ENCODE measurements around the gene BPIFB2. TPM values are rescaled to one million over a fixed set of nuclear protein-coding genes. Genes with fewer than 3 reads are reported as not detected.
"Not testable (repeated sequence)": the region's sequence is repeated elsewhere in the genome, so short reads cannot be mapped to it uniquely, and the experiment has no call there.

The BPIFB2 gene
- total RNA-seq, 1 donor from 2014 or later, result 0.18 TPM

- no peak for ATAC-seq
- no peak for DNase-seq (ENCODE audit: low spot score)
Measured at GRCh38 chr20:33031531-33031930, 24.0 kb downstream of the BPIFB2 start, which contains the start of gene BPIFB6. TSS of gene BPIFB6 (plus strand) at chr20:33031648. CDS start at chr20:33031648, 0 bp downstream.

- no peak for ATAC-seq
- no peak for DNase-seq (ENCODE audit: low spot score)
Measured at GRCh38 chr20:33032555-33032954, 25.1 kb downstream of the BPIFB2 start.

GRCh38 chr20:33033381-33033780 lies 25.9 kb downstream of the BPIFB2 start:
- DNase-seq (ENCODE audit: low spot score) (no peak), ATAC-seq (no peak)

DNA sequence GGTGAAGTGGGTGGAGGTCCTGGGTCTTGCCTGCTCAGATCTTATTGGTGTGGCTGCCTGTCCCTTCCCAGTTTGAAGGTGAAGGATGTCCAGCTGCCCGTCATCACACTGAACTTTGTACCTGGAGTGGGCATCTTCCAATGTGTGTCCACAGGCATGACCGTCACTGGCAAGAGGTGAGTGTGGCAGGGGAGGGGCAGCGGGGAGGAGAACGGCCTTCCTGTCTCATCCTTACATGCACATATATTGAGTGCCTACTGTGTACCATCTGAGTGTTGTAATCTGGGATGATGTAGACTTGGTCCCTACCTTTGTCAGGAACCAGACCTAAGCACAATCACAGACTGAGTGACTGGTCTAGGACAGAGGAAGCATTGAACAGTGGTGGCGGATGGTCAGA lies 26.6 kb downstream of the BPIFB2 start:
- no peak for ATAC-seq
- no peak for DNase-seq (ENCODE audit: low spot score)

GRCh38 chr20:33034901-33035492 lies 27.5 kb downstream of the BPIFB2 start:
- DNase-seq (ENCODE audit: low spot score), result no peak
- no peak for ATAC-seq

DNA sequence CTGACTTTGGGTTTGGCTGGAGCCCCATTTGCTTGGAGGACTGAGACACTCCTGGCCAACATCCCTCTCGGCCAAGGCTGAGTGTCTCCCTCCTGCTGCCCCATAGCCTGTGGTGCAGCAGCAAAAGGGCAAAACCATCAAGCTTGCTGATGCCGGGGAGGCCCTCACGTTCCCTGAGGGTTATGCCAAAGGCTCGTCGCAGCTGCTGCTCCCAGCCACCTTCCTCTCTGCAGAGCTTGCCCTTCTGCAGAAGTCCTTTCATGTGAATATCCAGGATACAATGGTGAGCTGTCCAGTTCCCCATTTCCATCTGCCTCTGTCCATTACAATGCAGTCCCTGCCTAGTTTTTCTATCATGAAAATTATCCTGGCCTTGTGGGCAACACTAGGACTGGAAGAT lies 30.0 kb downstream of the BPIFB2 start:
- DNase-seq (ENCODE audit: low spot score) (no peak), ATAC-seq (no peak)

DNA sequence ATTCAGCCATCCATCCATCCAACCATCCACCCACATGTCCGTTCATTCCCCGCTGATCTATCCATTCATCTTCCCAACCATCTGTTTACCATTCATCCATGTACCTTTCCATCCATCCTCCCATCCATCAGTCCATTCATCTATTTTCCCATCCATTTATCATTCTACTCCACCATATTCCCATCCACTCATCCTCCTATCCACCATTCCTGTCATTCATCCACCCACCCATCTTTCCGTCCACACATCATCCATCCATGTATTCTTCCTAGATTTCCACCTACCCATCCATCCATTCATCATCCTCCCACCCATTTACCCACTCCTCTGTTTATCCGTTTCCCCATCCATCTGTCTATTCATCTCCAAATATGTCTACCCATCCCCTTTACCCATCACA lies 30.7 kb downstream of the BPIFB2 start:
- DNase-seq (ENCODE audit: low spot score), result no peak
- ATAC-seq, result no peak

DNA sequence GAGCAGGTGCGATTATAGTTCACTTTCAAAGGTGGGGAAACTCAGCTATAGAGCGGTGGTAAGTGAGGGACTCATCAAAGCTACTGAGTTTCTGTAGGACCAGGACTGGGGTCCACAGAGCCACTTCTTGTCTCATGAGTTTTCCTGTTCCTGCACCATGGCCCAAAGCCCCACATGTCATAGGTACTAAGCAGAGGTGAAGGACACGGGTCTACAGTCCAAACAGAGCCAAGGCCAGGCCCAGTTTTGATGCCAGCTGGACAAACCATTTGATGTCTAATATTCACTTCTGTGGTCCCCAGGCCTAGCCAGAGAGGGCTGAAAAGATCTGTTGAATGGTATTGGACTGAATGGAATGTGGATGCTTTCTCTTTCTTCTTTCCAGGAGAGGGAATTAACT lies 34.9 kb downstream of the BPIFB2 start:
- no peak for DNase-seq (ENCODE audit: low spot score)
- ATAC-seq, result no peak

- DNase-seq (ENCODE audit: low spot score) (no peak), ATAC-seq (no peak)
Measured at GRCh38 chr20:33042983-33043730, 35.7 kb downstream of the BPIFB2 start.

- DNase-seq (ENCODE audit: low spot score) (no peak), ATAC-seq (no peak)
Measured at GRCh38 chr20:33043731-33044181, 36.3 kb downstream of the BPIFB2 start.

DNA sequence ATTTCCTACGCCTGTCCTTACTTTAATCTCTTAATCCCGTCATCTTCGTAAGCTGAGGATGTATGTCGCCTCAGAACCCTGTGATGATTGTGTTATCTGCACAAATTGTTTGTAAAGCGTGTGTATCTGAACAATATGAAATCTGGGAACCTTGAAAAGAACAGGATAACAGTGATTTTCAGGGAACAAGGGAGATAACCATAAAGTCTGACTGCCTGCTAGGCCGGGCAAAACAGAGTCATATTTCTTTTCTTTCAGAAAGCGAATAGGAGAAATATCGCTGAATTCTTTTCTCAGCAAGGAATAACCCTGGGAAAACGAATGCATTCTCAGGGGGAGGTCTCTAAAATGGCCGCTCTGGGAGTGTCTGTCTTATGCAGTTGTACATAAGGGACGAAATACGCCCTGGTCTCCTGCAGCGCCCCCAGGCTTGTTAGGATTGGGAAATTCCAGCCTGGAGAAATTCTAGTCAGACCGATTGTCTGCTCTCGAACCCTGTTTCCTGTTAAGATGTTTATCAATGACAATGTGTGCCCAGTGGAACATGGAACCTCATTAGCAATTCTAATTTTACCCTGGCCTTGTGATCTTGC lies 37.7 kb downstream of the BPIFB2 start:
- not testable (repeated sequence) for DNase-seq (ENCODE audit: low spot score); ATAC-seq

- DNase-seq (ENCODE audit: low spot score), result no peak
- no peak for ATAC-seq
Measured at GRCh38 chr20:33046412-33046811, 38.9 kb downstream of the BPIFB2 start.

- ATAC-seq, result no peak
Measured at GRCh38 chr20:33051333-33051732, 43.8 kb downstream of the BPIFB2 start.

DNA sequence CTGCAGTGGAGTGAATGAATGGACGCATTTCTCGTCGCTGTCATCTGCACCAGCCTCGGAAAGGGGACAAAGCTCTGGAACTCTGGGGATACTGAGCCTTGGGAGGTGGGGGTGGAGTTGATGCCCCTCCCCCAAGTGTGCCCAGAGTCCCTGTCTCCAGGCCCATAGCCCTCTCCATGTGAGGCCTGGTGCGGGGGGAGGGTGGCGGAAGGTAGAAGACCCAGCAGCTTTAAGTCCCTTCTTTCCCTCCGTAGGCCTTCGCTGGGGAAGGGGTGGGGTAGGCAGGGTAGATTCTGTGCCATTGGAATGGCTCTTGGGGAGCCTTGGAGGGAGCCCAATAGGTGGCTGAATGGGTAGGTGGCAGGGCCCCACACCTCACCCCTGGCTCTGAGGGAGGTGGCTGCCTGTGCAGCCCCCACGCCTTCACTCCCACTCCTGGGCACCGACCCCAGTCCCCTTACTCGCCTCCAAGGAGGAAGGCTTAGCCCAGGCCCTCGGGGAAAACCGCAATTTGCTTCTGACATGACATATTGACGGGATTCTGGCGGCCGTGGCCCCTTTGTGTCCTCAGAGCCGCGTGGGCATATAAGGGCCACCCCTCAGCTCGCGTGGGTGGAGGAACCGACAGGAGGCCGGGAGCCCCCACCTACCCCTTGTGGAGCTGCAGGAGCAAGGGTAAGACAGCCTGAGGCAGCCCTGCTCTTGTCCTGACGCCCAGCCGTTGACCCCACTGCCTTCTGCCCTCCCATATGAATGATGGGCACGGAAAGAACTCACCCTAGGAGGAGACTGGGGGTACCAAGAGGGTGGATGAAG lies 46.0 kb downstream of the BPIFB2 start, which contains the start of gene BPIFB3:
BPIFB3 (plus strand) TSS at position 613 of the 816 bp plus-strand sequence. CDS start 1,533 bp downstream, outside the sequence.
- ATAC-seq (no peak), DNase-seq (ENCODE audit: low spot score) (no peak)

More at GRCh38 chr20:33051333-33051732, 43.8 kb downstream of the BPIFB2 start:
- DNase-seq (ENCODE audit: low spot score), result no peak

- no peak for DNase-seq (ENCODE audit: low spot score)
- ATAC-seq, result no peak
Measured at GRCh38 chr20:33054381-33054780, 46.9 kb downstream of the BPIFB2 start.

GRCh38 chr20:33054791-33055190 lies 47.3 kb downstream of the BPIFB2 start:
- DNase-seq (ENCODE audit: low spot score) (no peak), ATAC-seq (no peak)

GRCh38 chr20:33059136-33059535 lies 51.6 kb downstream of the BPIFB2 start:
- DNase-seq (ENCODE audit: low spot score), result no peak

GRCh38 chr20:33059741-33060390 lies 52.4 kb downstream of the BPIFB2 start:
- ATAC-seq (no peak), DNase-seq (ENCODE audit: low spot score) (no peak)

More at GRCh38 chr20:33059136-33059535, 51.6 kb downstream of the BPIFB2 start:
- no peak for ATAC-seq

DNA sequence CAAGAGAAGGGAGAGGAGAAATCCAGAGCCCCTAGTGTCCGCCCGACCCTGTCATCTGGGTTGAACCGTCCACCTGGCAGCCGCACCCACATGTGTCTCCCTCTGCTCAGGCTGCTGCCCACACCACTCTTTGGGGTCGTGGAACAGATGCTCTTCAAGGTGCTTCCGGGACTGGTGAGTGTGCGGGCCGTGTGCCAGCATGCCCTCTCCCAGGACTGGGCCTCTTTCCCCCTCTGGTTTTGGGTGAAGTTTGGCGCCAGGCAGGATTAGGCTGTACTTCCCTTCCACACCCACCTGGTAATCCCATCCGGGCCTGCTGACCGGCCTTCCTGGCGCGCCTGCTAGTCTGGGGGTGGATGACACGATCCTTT lies 54.1 kb downstream of the BPIFB2 start:
- DNase-seq (ENCODE audit: low spot score), result no peak
- no peak for ATAC-seq

GRCh38 chr20:33062105-33062824 lies 54.8 kb downstream of the BPIFB2 start:
- DNase-seq (ENCODE audit: low spot score) (no peak), ATAC-seq (no peak)
